Measurements from ENCODE around the gene ST3GAL4. TPM values are rescaled to one million over a fixed set of nuclear protein-coding genes. Genes with fewer than 3 reads are reported as not detected.

ST3GAL4 gene
- total and polyA plus RNA-seq, 3 donors from 2014 or later = 102 to 221 (median 212) TPM

- peaks cover 47% of the 10 kb centered on the region for H3K4me1 ChIP-seq
- peak overlapping the region in 1 of 2 donors; percentile 54 for H3K27ac ChIP-seq
- no peak overlapping the region for H3K4me3 ChIP-seq
- no peaks in the 10 kb centered on the region for H3K9me3 ChIP-seq
- WGBS, 2 donors = 85% methylated on average over 12 of the region's 12 CpGs
- intact Hi-C loops (cut with DNase I; ENCODE audit: low total_unique reads) = no loop called here
- H3K27me3 ChIP-seq = no peaks in the 10 kb centered on the region
- TF ChIP-seq CTCF (IDR thresholded peaks at IDR 0.05) (no peak), POLR2A (IDR thresholded peaks at IDR 0.05) (no peak)
- no peak for DNase-seq
- no peaks in the 10 kb centered on the region for H3K36me3 ChIP-seq (ENCODE audit: low read depth, missing control alignments)
These were observed 51.6 kb downstream of the ST3GAL4 start for GRCh38 chr11:126407101-126407521.

- WGBS, 2 donors = 80 to 89% methylated on average over 13 to 15 of the region's 15 CpGs
- no peak for TF ChIP-seq CTCF (IDR thresholded peaks at IDR 0.05)
- TF ChIP-seq POLR2A (IDR thresholded peaks at IDR 0.05) = no peak
These were observed 52.3 kb downstream of the ST3GAL4 start for GRCh38 chr11:126407682-126408288.

GRCh38 chr11:126408496-126408895, 53.0 kb downstream of the ST3GAL4 start:
- Histone ChIP-seq H3K9me3 (no peaks in the 10 kb centered on the region), H3K27ac (no peak overlapping the region), H3K27me3 (no peaks in the 10 kb centered on the region), H3K4me3 (no peak overlapping the region), H3K36me3 (ENCODE audit: low read depth, missing control alignments) (no peaks in the 10 kb centered on the region), H3K4me1 (peaks cover 37% of the 10 kb centered on the region)
- WGBS, 2 donors = 68 to 80% methylated on average over 5 to 12 of the region's 12 CpGs
- DNase-seq = no peak
- TF ChIP-seq POLR2A (IDR thresholded peaks at IDR 0.05) (no peak), CTCF (IDR thresholded peaks at IDR 0.05) (no peak)
- intact Hi-C loops (cut with DNase I; ENCODE audit: low total_unique reads) = no loop called here

More at GRCh38 chr11:126407682-126408288, 52.3 kb downstream of the ST3GAL4 start:
- no peak for DNase-seq
- Histone ChIP-seq H3K4me3 (no peak overlapping the region), H3K36me3 (ENCODE audit: low read depth, missing control alignments) (no peaks in the 10 kb centered on the region), H3K9me3 (no peaks in the 10 kb centered on the region), H3K27me3 (no peaks in the 10 kb centered on the region), H3K4me1 (peaks cover 44% of the 10 kb centered on the region), H3K27ac (no peak overlapping the region)
- intact Hi-C loops (cut with DNase I; ENCODE audit: low total_unique reads) = no loop called here

- DNase-seq = no peak
- H3K27me3 ChIP-seq = no peaks in the 10 kb centered on the region
- no peaks in the 10 kb centered on the region for H3K36me3 ChIP-seq (ENCODE audit: low read depth, missing control alignments)
- no peak for TF ChIP-seq POLR2A (IDR thresholded peaks at IDR 0.05)
- TF ChIP-seq CTCF (IDR thresholded peaks at IDR 0.05) = no peak
- intact Hi-C loops (cut with DNase I; ENCODE audit: low total_unique reads) = no loop called here
- H3K4me1 ChIP-seq = peaks cover 35% of the 10 kb centered on the region
- WGBS, 2 donors = 86 to 88% methylated on average over 12 of the region's 12 CpGs
- peak overlapping the region in 1 of 2 donors; percentile 61 for H3K27ac ChIP-seq
- H3K9me3 ChIP-seq = no peaks in the 10 kb centered on the region
- H3K4me3 ChIP-seq = no peak overlapping the region
These were observed 53.6 kb downstream of the ST3GAL4 start for GRCh38 chr11:126408901-126409619.

Measured in testis (tissue), 3 donors.